HCT116 (cell line): ENCODE measurements around the gene B3GALT5.

Experiments used
- POLR2AphosphoS5 ChIP-seq: IDR thresholded peaks from 2 replicates; pipeline ENCODE4 v1.6.1; 2011; ENCODE audit warnings: mild to moderate bottlenecking, low read depth, low read length, moderate library complexity
- TF ChIP-seq, protein P1 (sequence below): IDR thresholded peaks from 2 replicates; pipeline ENCODE4 v1.6.1; 2012

DNA sequence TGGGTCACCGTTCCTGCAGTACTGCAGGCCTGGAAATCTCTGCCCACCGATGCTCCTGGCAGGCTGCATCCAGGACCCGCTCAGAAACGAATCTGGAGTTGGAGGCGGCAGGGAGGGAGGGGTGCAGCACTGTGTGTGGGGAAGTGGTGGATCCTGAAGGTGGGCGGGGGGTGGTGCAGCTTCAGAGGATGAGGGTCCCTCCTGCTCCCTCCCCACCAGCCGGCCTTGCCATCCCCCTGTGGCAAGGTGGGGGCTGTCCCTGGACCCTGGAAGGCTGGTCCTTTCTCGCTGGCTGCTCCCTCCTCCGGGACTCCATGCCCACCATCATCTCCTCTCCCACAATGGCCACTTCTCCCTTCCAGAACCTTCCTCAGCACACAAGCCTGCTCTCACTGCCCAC lies 60.4 kb downstream of the B3GALT5 start:
- TF ChIP-seq, protein P1, sequence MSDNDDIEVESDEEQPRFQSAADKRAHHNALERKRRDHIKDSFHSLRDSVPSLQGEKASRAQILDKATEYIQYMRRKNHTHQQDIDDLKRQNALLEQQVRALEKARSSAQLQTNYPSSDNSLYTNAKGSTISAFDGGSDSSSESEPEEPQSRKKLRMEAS, result no peak
- no peak for TF ChIP-seq POLR2AphosphoS5
